ENCODE measurements around the gene KCNJ6. TPM values are rescaled to one million over a fixed set of nuclear protein-coding genes. Genes with fewer than 3 reads are reported as not detected.
"Not testable (repeated sequence)": the region's sequence is repeated elsewhere in the genome, so short reads cannot be mapped to it uniquely, and the experiment has no call there.

Gene KCNJ6
- total RNA-seq, 1 experiment from 2014 or later = 1.2 TPM

DNA sequence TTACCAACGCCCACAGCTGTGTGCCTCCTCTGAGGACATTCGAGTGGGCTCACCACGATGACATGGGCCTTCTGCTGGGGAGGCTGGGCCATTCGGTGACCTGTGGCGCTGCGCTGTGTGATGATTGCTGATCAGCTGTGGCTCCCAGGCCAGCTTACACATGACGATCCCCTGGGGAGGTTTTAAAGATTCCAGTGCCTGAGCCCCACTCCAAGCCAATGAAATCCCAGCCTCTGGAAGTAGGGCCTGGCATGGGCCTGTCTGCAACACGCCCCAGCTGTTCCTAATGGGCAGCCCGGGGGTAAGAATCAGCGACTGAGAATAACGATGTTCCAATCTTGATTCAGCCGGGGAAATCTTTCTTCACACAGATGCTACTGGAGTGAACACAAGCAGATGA is 153.7 kb downstream of the KCNJ6 start:
- WGBS (ENCODE audit: extremely low coverage, insufficient read length, low lambda C conversion rate) = no CpG with 5 or more reads among the region's 12 CpGs
- no peak for DNase-seq
- peaks cover 14 to 17% of the 10 kb centered on the region in 2 experiments for H3K9me3 Mint-ChIP-seq

DNA sequence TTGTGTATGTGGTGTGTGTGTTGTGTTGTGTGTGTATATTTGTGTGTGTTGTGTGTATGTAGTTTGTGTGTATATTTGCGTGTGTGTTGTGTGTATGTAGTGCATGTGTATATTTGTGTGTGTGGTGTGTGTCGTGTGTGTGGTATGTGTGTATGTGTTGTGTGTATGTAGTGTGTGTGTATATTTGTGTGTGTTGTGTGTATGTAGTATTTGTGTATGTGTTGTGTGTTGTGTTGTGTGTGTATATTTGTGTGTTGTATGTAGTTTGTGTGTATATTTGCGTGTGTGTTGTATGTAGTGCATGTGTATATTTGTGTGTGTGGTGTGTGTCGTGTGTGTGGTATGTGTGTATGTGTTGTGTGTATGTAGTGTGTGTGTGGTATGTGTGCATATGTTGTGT is 154.9 kb downstream of the KCNJ6 start:
- H3K9me3 ChIP-seq (ENCODE audit: control insufficient read depth, low read depth, low read length); H3K27ac ChIP-seq (ENCODE audit: insufficient read length, low read depth, low read length); H3T11ph ChIP-seq (ENCODE audit: low read length); H3K18ac ChIP-seq (ENCODE audit: insufficient read length, low read depth, low read length); H3K4ac ChIP-seq (ENCODE audit: low read depth, low read length); DNase-seq; H3K56ac ChIP-seq (ENCODE audit: insufficient read length, low read depth, low read length); H2BK120ac ChIP-seq (ENCODE audit: low read depth, low read length, poor library complexity, severe bottlenecking); H3K4me2 ChIP-seq (ENCODE audit: insufficient read depth, insufficient read length, low read length); H2BK15ac ChIP-seq (ENCODE audit: low read depth, low read length); H3K9me3 Mint-ChIP-seq; H4K91ac ChIP-seq (ENCODE audit: insufficient read length, low read depth, low read length); H3K79me2 ChIP-seq (ENCODE audit: insufficient read depth, low read length); H4K20me1 ChIP-seq (ENCODE audit: control insufficient read depth, insufficient read depth, insufficient read length); H2BK20ac ChIP-seq (ENCODE audit: low read depth, low read length, poor library complexity, severe bottlenecking); H3K4me3 Mint-ChIP-seq; H4K8ac ChIP-seq (replicated peaks; ENCODE audit: insufficient read length, low read depth, low read length); H2BK12ac ChIP-seq (ENCODE audit: insufficient read length, low read depth, low read length); H3K27me3 ChIP-seq (ENCODE audit: insufficient read depth, low read length); H3K27me3 Mint-ChIP-seq (ENCODE audit: low read depth); H3K23me2 ChIP-seq (ENCODE audit: insufficient read length, low read depth, low read length, poor library complexity, severe bottlenecking); H4K5ac ChIP-seq (ENCODE audit: insufficient read length, low read depth, low read length); H2BK5ac ChIP-seq (ENCODE audit: insufficient read length, low read length); H3K27ac Mint-ChIP-seq; H3K36me3 Mint-ChIP-seq (ENCODE audit: insufficient read depth in 1 of 3, low read depth in 3 of 3); H3K9ac ChIP-seq (ENCODE audit: extremely low read depth, insufficient read length, low read length); H3K79me1 ChIP-seq (ENCODE audit: insufficient read depth, low read depth, low read length, poor library complexity, severe bottlenecking); H3K14ac ChIP-seq (ENCODE audit: insufficient read depth, low read length); H2AFZ ChIP-seq (ENCODE audit: low read length); H3K23ac ChIP-seq (ENCODE audit: insufficient read length, low read depth, low read length); H3K4me1 ChIP-seq (ENCODE audit: insufficient read depth, low read length); H2AK5ac ChIP-seq (ENCODE audit: insufficient read length, low read length): not testable (repeated sequence)
- peaks cover 14 to 15% of the 10 kb centered on the region in 2 experiments for H3K4me1 Mint-ChIP-seq
- 100% methylated on average over 4 of the region's 4 CpGs for WGBS (ENCODE audit: extremely low coverage, insufficient read length, low lambda C conversion rate)

More for the DNA sequence above, 153.7 kb downstream of the KCNJ6 start:
- no peak overlapping the region for H3K4ac ChIP-seq (ENCODE audit: low read depth, low read length)
- H3K27ac ChIP-seq (ENCODE audit: insufficient read length, low read depth, low read length) = no peak overlapping the region
- no peaks in the 10 kb centered on the region for H3K79me2 ChIP-seq (ENCODE audit: insufficient read depth, low read length)
- no peak overlapping the region for H3K14ac ChIP-seq (ENCODE audit: insufficient read depth, low read length)
- no peak overlapping the region for H3K56ac ChIP-seq (ENCODE audit: insufficient read length, low read depth, low read length)
- H4K91ac ChIP-seq (ENCODE audit: insufficient read length, low read depth, low read length) = no peak overlapping the region
- H3K4me1 ChIP-seq (ENCODE audit: insufficient read depth, low read length) = no peaks in the 10 kb centered on the region
- no peak overlapping the region for H2BK12ac ChIP-seq (ENCODE audit: insufficient read length, low read depth, low read length)
- H2BK15ac ChIP-seq (ENCODE audit: low read depth, low read length) = no peak overlapping the region
- no peak overlapping the region for H3K23ac ChIP-seq (ENCODE audit: insufficient read length, low read depth, low read length)
- H4K8ac ChIP-seq (replicated peaks; ENCODE audit: insufficient read length, low read depth, low read length) = no peak overlapping the region
- H2BK5ac ChIP-seq (ENCODE audit: insufficient read length, low read length) = no peak overlapping the region
- no peaks in the 10 kb centered on the region for H4K20me1 ChIP-seq (ENCODE audit: control insufficient read depth, insufficient read depth, insufficient read length)
- H2BK20ac ChIP-seq (ENCODE audit: low read depth, low read length, poor library complexity, severe bottlenecking) = no peak overlapping the region
- H3K18ac ChIP-seq (ENCODE audit: insufficient read length, low read depth, low read length) = no peak overlapping the region
- no peak for TF ChIP-seq CTCF (conservative IDR thresholded peaks at IDR 0.05)
- peaks cover 13% of the 10 kb centered on the region in 2 experiments for H3K4me1 Mint-ChIP-seq
- no peak overlapping the region for H3K9ac ChIP-seq (ENCODE audit: extremely low read depth, insufficient read length, low read length)
- no peak overlapping the region for H2BK120ac ChIP-seq (ENCODE audit: low read depth, low read length, poor library complexity, severe bottlenecking)
- no peak overlapping the region for H3K27ac Mint-ChIP-seq
- H3K36me3 Mint-ChIP-seq (ENCODE audit: insufficient read depth in 1 of 3, low read depth in 3 of 3) = peaks cover 0 to 17% (median 12%) of the 10 kb centered on the region in 3 experiments; a peak in 5 of 7 replicates
- peaks cover 2% of the 10 kb centered on the region; the same call in 1 of the 2 replicates for H3K27me3 Mint-ChIP-seq (ENCODE audit: low read depth)
- no peak overlapping the region for H3K4me3 Mint-ChIP-seq
- no peaks in the 10 kb centered on the region for H3K79me1 ChIP-seq (ENCODE audit: insufficient read depth, low read depth, low read length, poor library complexity, severe bottlenecking)
- no peaks in the 10 kb centered on the region for H3K27me3 ChIP-seq (ENCODE audit: insufficient read depth, low read length)
- H3K23me2 ChIP-seq (ENCODE audit: insufficient read length, low read depth, low read length, poor library complexity, severe bottlenecking) = no peaks in the 10 kb centered on the region
- H4K5ac ChIP-seq (ENCODE audit: insufficient read length, low read depth, low read length) = no peak overlapping the region
- H3K9me3 ChIP-seq (ENCODE audit: control insufficient read depth, low read depth, low read length) = no peaks in the 10 kb centered on the region
- H3T11ph ChIP-seq (ENCODE audit: low read length) = no peak overlapping the region
- H2AFZ ChIP-seq (ENCODE audit: low read length) = no peak overlapping the region
- no peak overlapping the region for H2AK5ac ChIP-seq (ENCODE audit: insufficient read length, low read length)
- H3K4me2 ChIP-seq (ENCODE audit: insufficient read depth, insufficient read length, low read length) = no peak overlapping the region

Measured in H9 (cell line).